Keratinocyte (primary cell): ENCODE results near the gene C16orf54.

Experiments used
- CTCF ChIP-seq, 3 experiments: IDR thresholded peaks in 1 of 3; conservative IDR thresholded peaks in 1 of 3; optimal IDR thresholded peaks in 1 of 3; 2 replicates in 2 of 3; 3 replicates in 1 of 3; pipeline versions ENCODE3 to v1.5.1; 2011; ENCODE audit warnings: low read length in 3 of 3, mild to moderate bottlenecking in 3 of 3, moderate library complexity in 2 of 3, control low read depth in 1 of 3, inconsistent platforms in 1 of 3; ENCODE audit not compliant: insufficient read depth in 2 of 3; ENCODE audit errors: extremely low read depth in 1 of 3
- EZH2 ChIP-seq: IDR thresholded peaks from one replicate; pipeline ENCODE4 v1.6.1; 2012; ENCODE audit warnings: inconsistent platforms, mild to moderate bottlenecking, low read length, moderate library complexity

- TF ChIP-seq CTCF (optimal IDR thresholded peaks at IDR 0.05 in 1 of 3, IDR thresholded peaks at IDR 0.05 in 1 of 3, conservative IDR thresholded peaks at IDR 0.05 in 1 of 3; ENCODE audit: extremely low read depth in 1 of 3, insufficient read depth in 2 of 3, low read length in 3 of 3) = no peak
- TF ChIP-seq EZH2 = no peak
Observed at GRCh38 chr16:29736112-29736511, 9.7 kb downstream of the C16orf54 start.
